OCI-LY1 (cell line): ENCODE measurements around the gene SZT2.
"Not testable (repeated sequence)": the region's sequence is repeated elsewhere in the genome, so short reads cannot be mapped to it uniquely, and the experiment has no call there.

Source experiments
- H2AFZ ChIP-seq: fragments of 200-600 bp; sonication (generic), shearing (Covaris generic); 2 replicates; pipeline ENCODE4 v1.6.0; 2014; ENCODE audit warnings: antibody characterized with exemption, mild to moderate bottlenecking, low read length
- H3F3A ChIP-seq: fragments of 200-600 bp; sonication (generic), shearing (Covaris generic); 2 replicates; pipeline ENCODE4 v1.6.0; 2014; ENCODE audit warnings: mild to moderate bottlenecking, antibody characterized with exemption, low read length, moderate library complexity; ENCODE audit not compliant: insufficient read depth
- H3K27ac ChIP-seq: fragments of 200-600 bp; sonication (generic); 2 replicates; pipeline ENCODE4 v1.5.1; 2014; ENCODE audit warnings: low read length, mixed run types, mild to moderate bottlenecking, low read depth; ENCODE audit not compliant: poor library complexity, severe bottlenecking
- H3K27me3 ChIP-seq: fragments of 200-600 bp; sonication (generic); 2 replicates; pipeline ENCODE4 v1.6.0; 2014; ENCODE audit warnings: antibody characterized with exemption, mild to moderate bottlenecking, low read length, moderate library complexity; ENCODE audit not compliant: insufficient read depth
- H3K36me3 ChIP-seq: fragments of 200-600 bp; sonication (generic); 2 replicates; pipeline ENCODE4 v1.6.1; 2014; ENCODE audit warnings: mild to moderate bottlenecking, antibody characterized with exemption, low read length, moderate library complexity, mixed read lengths; ENCODE audit not compliant: insufficient read depth
- H3K4me1 ChIP-seq: fragments of 200-600 bp; sonication (generic); 2 replicates; pipeline ENCODE4 v1.5.1; 2014; ENCODE audit warnings: mild to moderate bottlenecking, low read length, moderate library complexity; ENCODE audit not compliant: insufficient read depth, severe bottlenecking
- H3K4me2 ChIP-seq: fragments of 200-600 bp; sonication (generic), shearing (Covaris generic); 2 replicates; pipeline ENCODE4 v1.6.1; 2014; ENCODE audit warnings: low read length
- H3K4me3 ChIP-seq: fragments of 200-600 bp; sonication (generic); 2 replicates; pipeline ENCODE4 v1.5.1; 2014; ENCODE audit warnings: low read length, low read depth, mild to moderate bottlenecking, mixed read lengths; ENCODE audit not compliant: poor library complexity, severe bottlenecking
- H3K79me2 ChIP-seq: fragments of 200-600 bp; shearing (Covaris generic); 2 replicates; pipeline ENCODE4 v1.6.1; 2016; ENCODE audit warnings: mixed run types, low read length, mixed read lengths; ENCODE audit not compliant: insufficient read depth
- H3K9ac ChIP-seq: fragments of 200-600 bp; sonication (generic), shearing (Covaris generic); 2 replicates; pipeline ENCODE4 v1.6.1; 2014; ENCODE audit warnings: mild to moderate bottlenecking, low read length, mixed read lengths
- H3K9me2 ChIP-seq: fragments of 200-600 bp; sonication (generic), shearing (Covaris generic); 2 replicates; pipeline ENCODE4 v1.6.1; 2014; ENCODE audit warnings: low read depth, mild to moderate bottlenecking, low read length, mixed read lengths
- H3K9me3 ChIP-seq: fragments of 200-600 bp; shearing (Covaris generic); 2 replicates; pipeline ENCODE4 v1.6.1; 2014; ENCODE audit warnings: low read length, mixed read lengths
- H4K20me1 ChIP-seq: fragments of 200-600 bp; sonication (generic), shearing (Covaris generic); 2 replicates; pipeline ENCODE4 v1.6.0; 2016; ENCODE audit warnings: mild to moderate bottlenecking, low read length; ENCODE audit not compliant: insufficient read depth
- EZH2 ChIP-seq: fragments of 200-600 bp; sonication (generic), shearing (Covaris generic); IDR thresholded peaks from 2 replicates; pipeline ENCODE4 v1.8.0; 2017; ENCODE audit warnings: borderline replicate concordance, mixed run types, mild to moderate bottlenecking, antibody characterized with exemption, low read length, moderate library complexity, mixed read lengths
- TF ChIP-seq, protein P1 (sequence below): fragments of 200-600 bp; sonication (generic), shearing (Covaris generic); IDR thresholded peaks from 2 replicates; pipeline ENCODE4 v1.5.1; 2017; ENCODE audit warnings: mild to moderate bottlenecking, antibody characterized with exemption, low read length, moderate library complexity, mixed read lengths

The SZT2 gene

DNA sequence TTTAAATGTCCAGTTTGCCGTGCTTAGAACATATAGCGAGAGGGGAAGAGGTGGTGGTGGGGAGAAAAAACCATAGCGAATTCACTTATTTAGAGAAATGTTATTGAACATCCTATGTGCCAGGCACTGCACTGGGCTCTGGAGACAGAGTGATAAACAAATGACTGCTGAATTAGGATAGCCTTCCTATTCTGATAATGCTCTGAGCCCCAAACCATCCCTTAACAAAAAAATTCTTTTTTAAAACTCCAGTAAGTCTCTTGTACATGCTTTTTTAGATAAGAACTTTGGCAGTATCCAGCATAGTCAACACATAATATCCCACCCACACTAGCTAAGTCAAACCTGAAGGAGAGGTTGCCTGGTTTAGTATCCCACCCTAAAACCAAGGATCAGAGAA is 8.5 kb downstream of the SZT2 start:
- Histone ChIP-seq H3K36me3 (peaks cover 2% of the 10 kb centered on the region; the same call in 1 of the 2 replicates), H3K4me2 (no peak overlapping the region), H3K27ac (no peak overlapping the region), H3K27me3 (no peaks in the 10 kb centered on the region), H4K20me1 (no peaks in the 10 kb centered on the region), H3K79me2 (no peaks in the 10 kb centered on the region), H3K9me2 (no peaks in the 10 kb centered on the region), H3K9me3 (no peaks in the 10 kb centered on the region), H3F3A (no peaks in the 10 kb centered on the region), H3K4me3 (no peak overlapping the region), H2AFZ (no peak overlapping the region), H3K4me1 (no peaks in the 10 kb centered on the region), H3K9ac (no peak overlapping the region)
- TF ChIP-seq, protein P1, sequence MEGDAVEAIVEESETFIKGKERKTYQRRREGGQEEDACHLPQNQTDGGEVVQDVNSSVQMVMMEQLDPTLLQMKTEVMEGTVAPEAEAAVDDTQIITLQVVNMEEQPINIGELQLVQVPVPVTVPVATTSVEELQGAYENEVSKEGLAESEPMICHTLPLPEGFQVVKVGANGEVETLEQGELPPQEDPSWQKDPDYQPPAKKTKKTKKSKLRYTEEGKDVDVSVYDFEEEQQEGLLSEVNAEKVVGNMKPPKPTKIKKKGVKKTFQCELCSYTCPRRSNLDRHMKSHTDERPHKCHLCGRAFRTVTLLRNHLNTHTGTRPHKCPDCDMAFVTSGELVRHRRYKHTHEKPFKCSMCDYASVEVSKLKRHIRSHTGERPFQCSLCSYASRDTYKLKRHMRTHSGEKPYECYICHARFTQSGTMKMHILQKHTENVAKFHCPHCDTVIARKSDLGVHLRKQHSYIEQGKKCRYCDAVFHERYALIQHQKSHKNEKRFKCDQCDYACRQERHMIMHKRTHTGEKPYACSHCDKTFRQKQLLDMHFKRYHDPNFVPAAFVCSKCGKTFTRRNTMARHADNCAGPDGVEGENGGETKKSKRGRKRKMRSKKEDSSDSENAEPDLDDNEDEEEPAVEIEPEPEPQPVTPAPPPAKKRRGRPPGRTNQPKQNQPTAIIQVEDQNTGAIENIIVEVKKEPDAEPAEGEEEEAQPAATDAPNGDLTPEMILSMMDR = no peak
- TF ChIP-seq EZH2 = no peak

DNA sequence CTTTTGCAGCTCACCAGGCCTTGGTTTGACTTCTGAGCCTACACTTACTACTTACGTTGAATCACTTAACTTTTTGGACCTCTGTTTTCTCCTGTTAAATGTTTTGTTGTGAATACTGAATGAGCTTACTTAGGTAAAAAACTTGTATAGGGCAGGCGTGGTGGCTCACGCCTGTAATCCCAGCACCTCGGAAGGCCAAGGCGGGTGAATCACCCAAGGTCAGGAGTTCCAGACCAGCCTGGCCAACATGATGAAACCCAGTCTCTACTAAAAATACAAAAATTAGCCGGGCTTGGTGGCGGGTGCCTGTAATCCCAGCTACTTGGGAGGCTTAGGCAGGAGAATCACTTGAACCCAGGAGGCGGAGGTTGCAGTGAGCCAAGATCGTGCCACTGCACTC is 10.7 kb downstream of the SZT2 start:
- not testable (repeated sequence) for H3K4me1 ChIP-seq, H4K20me1 ChIP-seq, H3K9ac ChIP-seq, H3K9me2 ChIP-seq, H3K4me3 ChIP-seq, H3K9me3 ChIP-seq, H3K4me2 ChIP-seq, H3K27ac ChIP-seq, H2AFZ ChIP-seq, H3K27me3 ChIP-seq, H3K79me2 ChIP-seq, H3F3A ChIP-seq
- peaks cover 20% of the 10 kb centered on the region for H3K36me3 ChIP-seq

- Histone ChIP-seq H3K9ac (no peak overlapping the region), H3K36me3 (peaks cover 35% of the 10 kb centered on the region), H3K4me1 (no peaks in the 10 kb centered on the region), H3K79me2 (no peaks in the 10 kb centered on the region), H3K9me2 (no peaks in the 10 kb centered on the region), H3K9me3 (no peaks in the 10 kb centered on the region), H3K4me2 (no peak overlapping the region), H3F3A (no peaks in the 10 kb centered on the region), H3K27me3 (no peaks in the 10 kb centered on the region), H2AFZ (no peak overlapping the region), H3K27ac (no peak overlapping the region), H3K4me3 (no peak overlapping the region), H4K20me1 (no peaks in the 10 kb centered on the region)
- TF ChIP-seq, protein P1 = no peak
- no peak for TF ChIP-seq EZH2
These were observed 12.6 kb downstream of the SZT2 start for GRCh38 chr1:43402089-43402865.

DNA sequence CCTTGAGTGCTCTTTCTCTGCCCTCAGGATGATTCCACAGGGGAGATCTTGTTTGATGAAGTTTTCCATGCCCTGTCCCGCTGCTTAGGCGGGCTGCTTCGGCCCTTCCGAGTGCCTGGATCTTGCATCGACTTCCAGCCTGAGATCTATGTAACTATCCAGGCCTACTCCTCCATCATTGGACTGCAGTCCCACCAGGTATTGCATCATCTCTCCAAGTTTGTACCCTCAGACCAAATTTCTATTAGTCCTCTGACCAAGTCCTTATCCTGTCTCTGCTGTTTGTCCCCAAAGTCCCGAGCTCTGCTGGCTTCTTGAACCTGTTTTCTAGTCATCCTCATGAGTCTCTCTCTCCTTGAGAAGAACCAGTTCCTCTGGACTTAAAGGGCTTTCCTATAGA is 14.7 kb downstream of the SZT2 start:
- Histone ChIP-seq H3K4me1 (no peaks in the 10 kb centered on the region), H3K9ac (no peak overlapping the region), H3K4me3 (no peak overlapping the region), H3K36me3 (peaks cover 45% of the 10 kb centered on the region), H3K4me2 (no peak overlapping the region), H3K9me3 (no peaks in the 10 kb centered on the region), H3K27me3 (no peaks in the 10 kb centered on the region), H2AFZ (no peak overlapping the region), H3K79me2 (no peaks in the 10 kb centered on the region), H4K20me1 (no peaks in the 10 kb centered on the region), H3K27ac (no peak overlapping the region), H3K9me2 (no peaks in the 10 kb centered on the region), H3F3A (no peaks in the 10 kb centered on the region)
- TF ChIP-seq EZH2 = no peak
- TF ChIP-seq, protein P1 = no peak
